ENCODE data around the gene CCDC174. TPM values are rescaled to one million over a fixed set of nuclear protein-coding genes. Genes with fewer than 3 reads are reported as not detected.

The CCDC174 gene
- total RNA-seq, 1 donor from 2014 or later = 11.4 TPM

DNA sequence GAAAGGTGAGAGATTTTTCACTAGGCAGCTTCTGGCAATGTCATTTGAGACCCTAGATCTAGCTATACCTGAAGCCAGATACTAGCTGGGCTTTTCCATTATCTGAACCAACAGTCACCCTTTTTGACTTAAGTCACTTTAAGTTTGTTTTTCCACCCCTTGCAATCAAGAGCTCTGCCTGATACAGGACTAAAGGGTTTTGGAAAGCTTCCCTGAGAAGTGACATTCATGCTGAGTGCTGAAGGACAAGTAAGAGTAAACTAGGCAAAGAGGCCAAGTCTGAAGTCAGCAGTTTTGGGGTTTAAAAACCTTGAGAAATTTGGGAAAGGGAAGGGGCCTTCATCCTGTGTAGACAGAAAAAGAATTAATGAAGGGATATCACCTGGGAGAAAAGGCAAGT lies 27.1 kb upstream of the CCDC174 start:
- DNase-seq (ENCODE audit: extremely low read depth, low read depth, low spot score) = no peak

DNA sequence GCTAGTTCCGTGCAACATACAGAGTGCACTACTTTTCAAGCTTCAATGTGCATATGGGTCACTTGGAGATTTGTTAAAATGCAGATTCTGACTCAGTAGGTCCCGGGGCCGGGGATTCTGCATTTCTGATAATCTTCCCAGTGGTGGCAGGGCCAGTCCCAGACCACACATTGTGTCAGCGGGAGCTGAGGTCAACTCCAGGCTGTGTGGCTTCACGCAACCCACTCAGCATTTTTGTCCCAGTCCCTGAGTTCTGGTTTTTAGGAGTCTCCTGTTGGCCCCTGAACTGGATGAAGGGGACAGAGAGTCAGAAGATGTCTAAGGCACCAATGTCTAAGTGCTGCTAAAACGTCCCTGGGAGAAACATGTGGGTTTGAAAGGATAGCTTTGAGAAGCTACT lies 26.1 kb upstream of the CCDC174 start:
- DNase-seq (ENCODE audit: extremely low read depth, low read depth, low spot score) = no peak

DNA sequence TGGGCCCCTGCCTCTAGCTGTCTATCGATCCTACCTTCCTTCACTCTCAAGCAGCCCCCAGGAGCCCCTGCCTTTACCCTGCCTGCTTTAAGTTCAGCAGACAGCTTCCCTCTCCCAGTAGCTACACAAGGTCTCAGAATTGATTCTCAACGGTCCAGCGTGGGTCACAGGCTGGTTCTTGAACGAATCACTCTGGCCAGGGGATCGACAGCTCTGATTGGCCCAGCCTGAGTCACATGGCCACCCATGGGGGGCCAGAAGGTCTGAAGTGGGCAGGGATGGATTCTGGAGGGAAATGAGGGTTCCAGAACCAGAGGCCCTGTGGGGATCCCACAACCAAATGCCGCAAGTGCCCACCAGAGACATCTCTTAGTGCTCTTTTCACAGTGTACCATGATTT lies 23.7 kb upstream of the CCDC174 start:
- DNase-seq (ENCODE audit: extremely low read depth, low read depth, low spot score) = no peak

DNA sequence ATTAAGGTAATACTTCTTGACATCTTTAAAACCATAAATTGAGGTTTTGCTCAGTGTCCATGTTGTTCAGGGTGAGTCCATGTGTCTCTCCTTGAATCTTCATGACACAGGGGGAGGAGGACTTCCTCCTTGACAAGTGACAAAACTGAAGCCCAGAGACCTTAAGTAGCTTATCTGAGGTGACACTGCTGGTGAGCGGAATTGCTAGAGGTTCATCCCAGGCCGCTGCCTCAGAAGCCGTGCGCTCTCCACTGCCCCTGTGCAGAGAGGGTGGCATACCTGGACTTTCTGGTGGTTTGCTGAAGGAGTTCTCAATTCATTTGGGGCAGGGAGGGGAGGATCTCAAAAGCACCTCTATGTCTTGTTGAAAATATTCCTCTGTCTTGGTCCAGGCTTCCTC lies 23.2 kb upstream of the CCDC174 start:
- DNase-seq (ENCODE audit: extremely low read depth, low read depth, low spot score) = no peak

DNA sequence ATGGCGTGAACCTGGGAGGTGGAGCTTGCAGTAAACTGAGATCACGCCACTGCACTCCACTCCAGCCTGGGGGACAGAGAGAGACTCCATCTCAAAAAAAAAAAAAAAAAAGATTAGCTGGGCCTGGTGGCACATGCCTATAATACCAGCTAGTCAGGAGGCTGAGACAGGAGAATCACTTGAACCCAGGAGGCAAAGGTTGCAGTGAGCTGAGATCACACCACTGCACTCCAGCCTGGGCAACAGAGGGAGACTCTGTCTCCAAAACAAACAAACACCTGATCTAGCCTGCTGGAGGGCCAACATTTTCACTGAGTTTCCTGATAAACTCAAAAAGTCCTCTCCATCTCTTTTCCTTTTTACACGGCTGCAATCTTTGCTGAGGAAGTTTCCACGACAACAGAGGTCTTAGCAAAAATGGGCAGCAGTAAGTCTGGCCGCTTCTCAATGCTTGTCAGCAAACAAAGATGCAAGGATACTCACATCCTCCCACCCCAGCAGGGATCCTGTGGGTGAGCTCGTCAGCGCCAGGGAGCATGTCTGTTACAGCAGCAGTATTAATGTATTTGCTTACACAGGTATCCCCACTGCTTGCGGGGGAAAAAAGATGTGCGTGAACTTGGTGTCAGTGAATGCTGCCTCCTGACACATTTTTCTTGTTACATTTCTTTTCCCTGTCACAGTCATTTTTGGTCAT lies 21.0 kb upstream of the CCDC174 start:
- DNase-seq (ENCODE audit: extremely low read depth, low read depth, low spot score) = no peak

DNA sequence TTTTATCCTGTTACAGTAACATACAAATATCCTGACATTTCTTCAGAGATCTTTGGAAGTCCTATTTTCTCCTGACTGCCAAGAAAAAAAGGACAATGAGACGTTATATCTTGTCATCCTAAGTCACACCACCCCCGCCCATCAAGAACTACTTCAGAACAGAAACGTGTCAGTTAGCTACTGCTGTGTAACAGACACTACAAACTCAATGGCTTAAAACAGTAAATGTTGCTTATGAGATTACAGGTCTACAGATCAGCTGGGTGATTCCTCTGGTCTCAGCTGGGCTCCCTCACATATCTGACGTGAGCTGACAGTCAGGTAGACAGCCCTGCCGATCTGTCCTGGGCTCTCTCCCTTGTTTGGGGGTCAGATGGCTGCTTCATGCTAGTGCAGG lies 20.5 kb upstream of the CCDC174 start:
- DNase-seq (ENCODE audit: extremely low read depth, low read depth, low spot score) = no peak

DNA sequence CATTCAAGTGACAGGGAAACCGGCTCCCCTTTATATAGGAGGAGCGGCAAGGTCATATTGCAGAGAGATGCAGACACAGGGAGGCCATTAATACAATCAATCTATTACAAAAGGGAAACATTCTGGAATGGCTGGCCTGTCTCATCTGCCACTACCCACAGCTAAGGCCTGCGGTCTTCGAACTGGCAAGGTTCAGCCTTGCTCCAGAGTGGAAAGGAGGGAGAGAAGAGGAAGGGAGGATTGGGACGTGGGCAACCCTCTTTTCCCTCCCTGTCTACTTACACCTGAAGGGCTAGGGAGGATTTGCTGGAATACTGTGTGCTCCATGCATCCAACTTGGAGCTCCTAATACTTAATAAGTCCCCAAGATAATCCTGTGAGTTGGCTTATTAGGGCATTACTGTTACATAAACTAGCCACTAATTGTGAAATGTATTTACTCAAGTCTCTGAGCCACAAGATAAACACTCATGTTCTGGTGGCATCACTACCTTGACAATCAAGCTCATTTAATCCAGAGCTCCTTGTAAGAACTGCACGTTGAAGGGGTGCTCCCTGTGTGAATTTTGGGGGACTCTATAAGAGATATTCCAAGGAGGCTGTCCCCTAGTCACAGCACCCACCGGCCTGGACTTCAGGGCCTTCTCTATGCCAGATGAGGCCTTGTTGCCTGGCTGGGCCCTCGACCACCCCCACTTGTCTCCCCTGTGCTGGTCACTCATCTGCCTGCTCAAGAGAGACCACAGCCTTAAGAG lies 19.7 kb upstream of the CCDC174 start:
- DNase-seq (ENCODE audit: extremely low read depth, low read depth, low spot score) = no peak

DNA sequence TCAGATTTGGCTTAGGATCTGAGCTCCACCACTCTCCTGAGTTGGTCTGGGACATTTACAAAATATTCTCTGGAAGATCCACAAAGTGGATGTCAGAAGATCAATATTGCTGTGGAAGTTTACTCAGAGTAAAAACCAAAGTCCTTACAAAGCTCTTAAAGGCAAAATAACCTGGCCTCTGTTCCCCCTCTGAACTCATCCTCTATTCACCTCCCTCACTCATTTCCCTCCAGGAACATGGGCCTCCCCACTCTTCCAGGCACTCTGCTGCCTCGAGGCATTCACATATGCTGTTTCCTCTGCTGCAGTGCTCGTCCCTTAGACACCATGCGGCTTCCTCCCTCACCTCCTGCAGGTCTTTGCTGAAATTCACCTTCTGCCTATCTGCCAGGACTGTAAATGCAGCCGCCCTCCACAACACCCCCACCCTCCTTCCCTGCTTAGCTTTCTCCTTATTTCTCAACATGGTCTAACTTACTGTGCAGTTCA lies 19.1 kb upstream of the CCDC174 start:
- DNase-seq (ENCODE audit: extremely low read depth, low read depth, low spot score) = no peak

DNA sequence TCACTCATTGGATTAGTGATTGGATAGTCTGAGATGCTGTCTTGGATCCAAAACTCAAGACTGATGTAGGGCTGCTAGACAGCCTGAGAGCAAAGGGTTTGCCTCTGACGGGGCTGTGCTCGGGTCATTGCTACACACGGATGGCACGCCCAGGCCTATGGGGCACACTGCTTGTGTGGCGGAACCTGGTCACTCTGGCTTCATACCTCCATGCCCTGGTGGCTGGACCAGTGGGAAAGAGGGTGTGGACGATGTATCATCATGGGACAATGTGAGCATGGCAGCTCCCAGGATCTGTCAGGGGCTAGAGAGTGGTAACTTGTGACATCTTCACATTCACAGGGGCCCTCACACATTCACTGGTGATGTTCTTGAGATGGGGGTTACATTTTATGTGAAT lies 18.1 kb upstream of the CCDC174 start:
- DNase-seq (ENCODE audit: extremely low read depth, low read depth, low spot score) = no peak

DNA sequence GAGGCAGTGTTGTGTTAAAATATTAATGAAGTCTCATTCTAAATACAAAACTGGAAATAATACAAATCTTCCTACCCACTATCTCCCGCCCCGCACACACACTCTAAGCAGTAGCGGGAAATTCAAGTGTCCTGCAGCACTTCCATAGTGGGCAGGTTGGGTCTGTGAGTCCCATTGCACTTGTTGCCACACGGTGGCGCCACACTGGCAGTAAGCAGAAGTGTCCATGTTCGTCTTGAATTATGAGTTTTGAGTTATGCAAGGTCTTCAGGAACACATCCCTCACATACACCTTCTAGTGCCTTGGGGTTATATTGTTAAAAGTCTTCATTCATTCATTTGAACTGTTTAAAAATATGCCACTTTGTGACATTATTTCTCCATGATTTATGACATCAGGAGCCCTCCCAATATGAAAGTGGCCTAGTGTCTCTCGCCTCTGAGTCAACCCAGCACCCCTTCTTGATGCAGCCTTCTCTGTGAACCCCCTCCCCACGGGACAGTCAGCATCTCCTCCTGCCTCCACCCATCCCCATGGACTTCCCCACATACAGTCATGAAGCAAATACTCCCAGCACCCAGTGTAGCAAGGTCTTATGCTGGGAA lies 17.6 kb upstream of the CCDC174 start:
- no peak for DNase-seq (ENCODE audit: extremely low read depth, low read depth, low spot score)

DNA sequence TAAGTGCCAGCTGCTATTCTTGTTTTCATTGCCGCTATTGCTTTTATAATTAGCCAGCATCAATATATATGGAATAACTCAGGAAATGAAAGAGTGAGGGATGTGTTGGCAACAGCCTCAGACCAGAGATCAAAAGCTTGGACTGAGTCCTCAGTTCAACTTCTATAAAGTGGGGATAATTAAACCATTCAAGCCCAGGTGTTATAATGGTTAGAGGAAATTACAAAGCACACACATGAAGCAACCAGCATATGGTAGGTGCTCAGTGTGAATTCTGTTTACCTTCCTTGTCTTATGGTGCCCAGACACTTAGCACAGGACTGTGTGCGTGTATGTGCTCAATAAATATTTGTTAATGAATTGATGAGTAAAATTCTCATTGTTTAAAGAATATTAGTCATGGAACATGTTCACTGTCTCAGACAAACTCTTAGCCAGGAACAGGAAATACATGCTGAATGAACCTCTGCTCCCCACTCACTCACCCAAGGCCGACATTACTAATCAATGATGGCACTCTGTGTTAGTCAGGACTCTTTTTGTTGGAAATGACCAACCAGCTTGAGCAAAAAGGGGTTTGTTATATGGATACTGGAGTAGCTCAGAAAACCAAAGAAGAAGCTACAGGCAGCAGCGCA lies 16.7 kb upstream of the CCDC174 start:
- DNase-seq (ENCODE audit: extremely low read depth, low read depth, low spot score) = peak; percentile 36

DNA sequence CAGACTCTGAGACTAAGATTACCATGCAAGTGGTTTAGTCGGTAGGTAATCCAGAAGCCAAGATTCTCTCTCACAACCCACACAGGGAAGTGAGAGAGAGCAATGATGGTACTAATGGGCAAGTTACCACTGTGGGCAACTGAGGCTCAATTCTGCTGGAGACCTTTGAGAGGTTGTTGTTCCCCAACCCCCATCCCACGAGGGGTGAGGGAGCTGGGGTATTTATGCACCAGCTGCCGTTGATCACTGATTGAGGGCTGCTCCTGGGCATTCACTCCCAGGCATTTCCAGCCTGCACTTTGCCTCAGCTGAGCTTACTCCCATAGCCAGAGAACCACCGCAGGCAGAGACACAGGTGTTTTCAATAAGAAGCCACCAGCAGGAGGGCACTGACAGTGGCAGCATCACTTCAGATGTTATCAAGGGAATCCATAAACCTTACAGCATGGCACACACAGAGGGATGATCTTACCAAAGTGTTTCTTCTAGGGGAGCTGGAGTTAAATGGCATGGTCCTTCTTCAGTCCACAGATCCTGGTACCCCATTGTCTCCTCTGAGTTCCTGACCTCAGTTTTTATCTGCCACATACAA lies 15.0 kb upstream of the CCDC174 start:
- DNase-seq (ENCODE audit: extremely low read depth, low read depth, low spot score) = no peak

DNA sequence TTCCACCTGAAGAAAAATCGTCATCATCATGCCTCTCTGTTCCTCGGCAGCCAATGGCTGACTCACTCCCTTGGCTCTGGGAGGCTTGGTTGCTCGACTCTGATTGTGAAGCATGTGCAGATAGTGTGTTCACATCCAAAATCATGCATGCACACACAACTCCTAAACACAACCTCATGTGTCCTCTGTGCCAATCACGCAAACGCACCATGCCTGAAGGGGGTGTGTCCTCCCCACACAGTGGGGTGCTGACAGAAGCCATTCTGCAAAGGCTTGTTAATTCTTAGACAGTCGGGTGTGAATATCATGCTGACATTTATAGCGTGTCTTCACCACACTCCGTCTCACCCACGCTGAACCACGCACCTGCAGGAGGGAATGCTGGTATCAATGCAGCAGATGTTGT lies 11.4 kb upstream of the CCDC174 start:
- DNase-seq (ENCODE audit: extremely low read depth, low read depth, low spot score) = no peak

DNA sequence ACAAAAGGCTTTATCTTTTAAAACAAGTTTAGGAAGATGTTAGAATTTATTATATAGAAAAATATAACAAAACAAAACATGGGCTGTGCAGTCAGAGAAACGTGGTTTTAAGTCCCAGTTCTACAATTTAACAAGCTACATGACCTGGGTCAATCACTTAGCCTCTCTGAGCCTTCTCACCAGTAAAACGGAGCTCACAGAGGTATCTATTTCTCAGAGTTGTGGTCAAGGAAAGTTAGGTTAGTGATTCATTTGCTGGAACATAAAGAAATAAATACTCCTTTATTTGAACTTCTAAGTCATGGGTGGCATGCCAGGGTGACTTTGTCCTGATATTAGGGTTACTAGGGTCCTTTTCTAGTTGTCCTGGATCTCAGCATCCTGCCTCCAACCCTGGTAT lies 10.8 kb upstream of the CCDC174 start:
- DNase-seq (ENCODE audit: extremely low read depth, low read depth, low spot score) = no peak

DNA sequence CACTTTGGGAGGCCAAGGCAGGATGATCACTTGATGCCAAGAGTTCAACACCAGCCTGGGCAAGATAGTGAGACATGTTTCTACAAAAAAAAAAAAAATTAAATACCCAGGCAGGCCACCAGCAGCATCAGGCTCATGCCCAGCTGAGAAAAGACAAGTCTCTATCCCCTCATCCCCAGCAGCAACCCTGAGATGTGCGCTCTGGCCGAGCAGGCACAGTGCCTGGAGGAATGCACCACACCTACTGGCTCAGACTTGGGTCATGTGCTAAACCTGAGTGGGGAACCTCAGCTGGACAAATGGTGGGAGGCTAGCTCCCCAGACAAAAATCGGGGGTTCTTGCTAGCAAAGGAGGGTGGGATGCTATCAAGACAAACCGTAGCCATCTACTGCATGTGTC lies 10.2 kb upstream of the CCDC174 start:
- DNase-seq (ENCODE audit: extremely low read depth, low read depth, low spot score) = no peak

DNA sequence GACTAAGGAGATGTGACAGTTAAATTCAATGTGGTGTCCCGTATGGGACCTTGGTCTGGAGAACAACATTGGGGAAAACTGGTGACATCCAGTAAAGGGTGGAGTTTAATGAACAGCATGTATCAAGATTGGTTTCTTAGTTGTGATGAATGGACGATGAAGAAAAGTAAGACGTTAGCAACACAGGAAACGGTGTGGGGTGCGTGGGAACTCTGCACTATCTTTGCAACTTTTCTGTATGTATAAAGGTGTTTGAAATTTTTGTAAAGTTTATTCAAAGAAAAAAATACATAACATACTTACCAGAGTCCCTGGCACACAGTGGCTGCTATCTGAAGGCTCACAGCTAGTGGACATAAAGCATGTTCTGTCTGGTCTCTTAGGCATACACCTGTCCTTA lies 6.1 kb upstream of the CCDC174 start:
- DNase-seq (ENCODE audit: extremely low read depth, low read depth, low spot score) = no peak

DNA sequence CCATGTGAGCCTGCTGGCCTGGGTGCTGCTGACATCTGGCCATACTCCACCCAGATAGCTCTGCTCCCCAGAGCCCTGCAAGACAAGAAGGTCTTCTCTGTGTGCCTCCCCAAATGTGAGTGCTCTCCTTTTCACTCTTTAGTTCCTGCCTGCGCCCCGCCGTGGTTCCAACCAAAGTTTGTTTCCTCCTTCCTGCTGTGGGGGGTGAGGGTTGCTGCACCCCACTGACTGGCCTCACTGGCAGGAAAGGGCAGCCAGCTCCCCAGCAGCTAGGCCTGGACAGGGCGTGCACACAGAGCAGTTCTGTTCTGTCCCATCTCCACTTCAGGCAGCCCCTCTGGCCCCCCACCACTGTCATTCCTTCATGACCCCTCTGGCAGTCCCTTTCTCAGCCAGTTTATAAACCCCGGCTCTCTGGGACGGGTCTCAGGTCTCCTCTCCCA lies 5.4 kb upstream of the CCDC174 start:
- DNase-seq (ENCODE audit: extremely low read depth, low read depth, low spot score) = no peak

DNA sequence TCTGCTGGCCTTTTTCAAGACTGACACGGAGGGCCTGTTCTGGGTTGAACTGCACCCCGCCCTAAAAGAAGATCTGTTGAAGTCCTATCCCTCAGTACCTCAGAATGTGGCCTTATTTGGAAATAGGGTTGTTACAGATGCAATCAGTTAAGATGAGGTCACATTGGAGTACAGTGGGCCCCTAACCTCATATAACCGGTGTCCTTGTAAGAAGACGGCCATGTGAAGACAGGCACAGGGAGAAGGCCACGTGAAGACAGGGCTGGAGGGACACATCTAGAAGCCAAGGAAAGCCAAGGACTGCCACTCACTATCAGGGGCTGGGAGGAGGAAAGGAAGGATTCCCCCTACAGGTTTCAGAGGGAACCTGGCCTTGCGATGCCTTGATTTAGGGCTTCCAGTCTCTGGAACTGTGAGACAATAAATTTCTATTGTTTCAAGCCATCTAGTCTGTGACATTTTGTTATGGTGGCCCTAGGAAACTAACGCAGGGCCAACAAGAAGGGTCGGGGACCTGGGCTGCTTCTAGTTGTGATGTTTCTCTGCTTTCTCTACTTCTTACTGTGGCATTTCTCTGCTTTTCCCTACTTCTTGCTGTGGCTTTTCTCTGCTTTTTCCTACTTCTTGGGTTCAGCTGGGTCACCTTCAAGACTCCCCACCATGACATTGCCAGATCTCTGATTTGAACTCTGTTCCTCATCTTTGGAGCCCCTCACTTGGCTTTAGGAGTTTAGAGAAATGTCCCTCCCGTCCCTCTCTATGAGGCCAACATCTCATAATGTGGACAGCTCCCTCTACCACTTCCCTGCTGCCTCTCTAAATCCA lies 4.8 kb upstream of the CCDC174 start:
- DNase-seq (ENCODE audit: extremely low read depth, low read depth, low spot score) = no peak

DNA sequence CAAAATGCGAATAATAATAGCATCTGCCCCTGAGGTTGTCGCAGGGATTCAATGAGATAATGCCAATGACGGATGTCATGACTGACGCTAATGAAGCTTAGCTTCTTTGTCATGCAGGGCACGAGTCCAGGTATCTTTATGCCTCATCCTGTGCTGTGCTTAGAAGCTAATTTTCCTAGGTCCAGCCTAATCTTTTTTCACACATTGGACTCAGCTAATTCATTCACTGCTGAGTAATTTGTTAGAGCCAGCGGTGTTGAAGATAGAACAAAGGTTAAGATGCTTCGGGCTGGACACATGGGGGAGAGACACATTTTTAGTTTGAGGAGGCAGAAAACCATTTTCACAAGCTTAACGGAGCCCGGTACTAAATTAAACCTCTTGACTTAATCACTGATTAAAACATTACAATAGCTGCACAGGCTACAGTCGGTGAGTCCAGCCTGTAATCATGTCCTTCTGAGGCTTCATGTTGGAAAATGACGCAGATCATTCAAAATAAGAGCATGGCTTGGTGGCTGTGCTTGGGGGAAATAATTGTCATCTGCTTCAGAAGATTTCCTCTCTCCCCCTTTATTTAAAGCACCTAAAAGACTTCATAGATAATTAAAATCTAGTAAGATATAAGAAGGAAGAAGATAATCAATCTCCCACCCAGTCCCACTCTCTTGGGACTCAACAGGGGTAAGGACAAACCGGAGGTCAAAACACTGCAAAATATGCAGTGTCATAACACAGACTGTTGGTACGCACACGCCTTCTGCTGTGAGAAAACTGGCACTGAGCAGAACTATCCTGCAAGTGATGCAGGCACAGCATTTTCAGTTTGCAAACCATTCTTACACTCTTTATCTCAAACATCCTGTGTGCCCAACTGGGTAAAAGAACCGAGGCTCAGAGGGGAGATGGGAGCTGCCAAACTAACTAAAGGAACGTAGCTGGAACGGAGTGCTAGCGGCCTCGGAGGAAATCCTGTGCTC lies 3.3 kb upstream of the CCDC174 start:
- DNase-seq (ENCODE audit: extremely low read depth, low read depth, low spot score) = no peak

All from glomerular endothelial cell (primary cell).